Activated CD4-positive, alpha-beta T cell treated with anti-CD3 and anti-CD28 coated beads, Interleukin-2, Interleukin-4, amounts not matched to agents 100 ng/mL and 50 ng/mL, durations not matched to agents 16 hours and 8 hours (primary cell): ENCODE data around the gene LRRC4C.
"Not testable (repeated sequence)": the region's sequence is repeated elsewhere in the genome, so short reads cannot be mapped to it uniquely, and the experiment has no call there.

Experiments
- DNase-seq: peaks from one replicate; pipeline ENCODE4 v3.0.0-alpha.2; 2020; ENCODE audit warnings: low spot score

The LRRC4C gene

DNA sequence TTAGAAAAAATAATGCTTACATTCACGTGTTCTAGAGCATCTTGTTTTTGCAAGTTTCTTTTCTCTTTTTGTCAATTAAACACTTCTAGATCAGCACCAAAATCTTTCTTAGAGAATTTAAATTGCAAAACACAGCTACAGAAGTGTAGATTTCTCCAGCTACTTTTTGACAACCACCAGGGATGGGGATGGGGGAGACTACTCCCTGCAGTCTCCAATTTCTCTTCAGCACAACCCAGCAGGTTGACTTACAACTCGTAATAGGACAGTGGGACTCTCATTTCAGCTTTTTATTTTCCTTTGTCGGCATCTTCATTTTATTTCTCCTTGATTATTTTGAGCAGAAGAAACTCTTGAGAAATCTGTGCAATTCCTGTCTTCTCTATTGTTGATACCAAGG is 441.2 kb downstream of the LRRC4C start:
- no peak for DNase-seq

DNA sequence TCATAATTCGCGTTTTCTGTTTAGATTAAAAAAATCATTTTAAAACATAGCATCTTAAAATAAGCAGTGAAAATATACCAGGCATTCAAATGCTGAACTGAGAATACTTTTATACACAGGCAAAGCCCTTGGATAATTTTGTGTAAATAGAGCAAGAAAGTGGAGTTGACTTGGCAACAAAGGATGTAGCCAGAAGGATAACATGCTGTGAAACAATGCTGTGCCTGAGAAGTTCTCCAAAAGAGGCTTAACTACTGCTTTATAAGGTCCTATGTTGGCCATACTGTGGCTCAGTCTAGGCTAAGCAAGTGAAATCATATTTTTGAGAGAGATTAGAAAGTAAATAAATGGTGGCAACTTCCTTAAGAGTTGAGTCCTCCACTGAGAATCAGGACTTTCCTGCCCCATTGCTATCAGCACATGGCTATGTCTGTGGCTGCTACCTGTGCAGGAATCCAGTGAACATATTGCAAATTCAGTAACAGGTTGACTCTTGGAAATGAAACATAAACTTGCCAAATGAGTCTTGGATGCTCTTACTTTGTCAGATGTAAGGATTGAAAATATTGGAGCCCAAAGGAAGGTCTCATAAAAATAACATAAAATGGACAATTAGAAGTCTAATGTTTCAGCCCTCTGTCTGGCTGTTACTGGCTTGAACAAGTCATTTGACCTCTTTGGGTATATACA is 448.9 kb downstream of the LRRC4C start:
- no peak for DNase-seq

DNA sequence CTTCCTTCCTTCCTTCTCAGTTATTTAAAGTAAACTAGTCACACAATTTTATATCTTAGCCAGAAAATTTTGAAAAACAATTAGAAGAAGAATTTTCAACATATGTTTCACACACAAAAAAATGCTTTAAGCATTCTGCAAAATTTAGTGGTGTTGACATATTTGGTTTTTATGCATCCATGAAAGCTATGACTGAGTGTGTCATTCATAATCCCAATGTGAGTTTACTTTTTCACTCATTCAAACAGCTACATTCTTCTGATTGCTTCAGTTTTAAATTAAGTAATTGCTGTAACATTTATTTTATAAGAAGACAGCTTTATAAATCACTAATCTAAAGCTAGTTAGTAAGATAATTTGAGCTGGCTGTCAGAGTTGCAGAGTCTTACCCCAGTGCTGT is 453.5 kb downstream of the LRRC4C start:
- DNase-seq, result no peak

DNA sequence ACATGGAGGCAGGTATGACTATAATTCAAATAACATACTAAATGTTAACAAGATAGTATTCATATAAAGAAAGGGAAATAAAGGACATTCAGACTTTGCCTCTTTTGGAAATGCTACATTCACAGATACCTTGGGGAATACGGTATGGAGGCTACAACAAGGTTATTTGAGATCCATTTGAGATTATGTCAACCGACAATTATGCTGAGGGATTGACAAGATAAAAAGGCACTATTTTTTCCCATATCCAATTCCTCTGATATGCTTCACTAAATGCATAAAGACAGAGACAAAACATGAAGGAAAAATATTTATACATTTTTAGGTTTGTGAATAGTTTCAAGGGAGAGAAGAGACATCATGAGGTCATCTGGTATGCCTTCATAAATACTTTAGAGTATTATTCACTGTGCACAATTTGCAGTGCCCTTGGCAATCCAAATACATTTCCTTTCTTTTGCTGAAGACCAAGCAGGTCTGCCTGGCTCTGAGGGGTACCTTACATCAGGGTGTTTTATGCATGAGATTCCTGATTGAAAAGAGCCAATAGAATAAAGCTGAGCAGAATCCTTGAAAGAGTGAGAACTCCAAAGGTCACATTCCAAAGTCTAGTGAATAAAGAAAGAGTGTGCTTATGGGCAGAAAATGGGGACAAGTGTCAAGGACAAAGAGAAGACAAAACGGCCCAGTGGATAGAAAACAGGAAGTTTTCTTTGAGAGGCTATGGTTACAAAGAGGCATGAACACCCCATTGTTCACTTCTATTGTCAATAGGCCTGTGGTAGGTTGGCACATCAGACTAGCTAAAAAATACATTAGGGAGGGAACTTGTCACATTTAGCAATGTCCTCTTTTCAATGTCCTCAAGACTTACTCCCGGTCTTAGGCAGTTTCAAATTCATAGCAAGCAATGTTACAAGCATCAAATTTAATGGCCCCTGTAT is 455.8 kb downstream of the LRRC4C start:
- DNase-seq, result no peak

DNA sequence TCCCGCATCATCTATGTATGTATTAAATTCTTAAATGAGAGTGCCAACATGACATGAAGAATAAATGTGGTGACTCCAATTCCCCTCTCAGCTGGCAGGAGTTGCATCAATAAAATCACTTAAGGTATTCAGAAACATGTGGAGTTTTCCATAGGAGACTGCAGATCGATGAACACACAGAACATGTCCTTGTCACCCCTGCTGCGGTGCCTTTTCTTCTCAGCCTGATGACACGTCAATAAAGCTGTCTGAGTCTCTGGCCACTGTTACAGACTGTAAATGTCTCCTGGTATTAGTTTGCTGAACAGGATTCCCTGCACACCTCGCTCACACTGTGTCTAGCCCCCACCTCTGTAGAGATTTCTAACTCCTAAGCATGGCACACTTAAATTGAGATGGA is 460.5 kb downstream of the LRRC4C start:
- DNase-seq, result no peak

DNA sequence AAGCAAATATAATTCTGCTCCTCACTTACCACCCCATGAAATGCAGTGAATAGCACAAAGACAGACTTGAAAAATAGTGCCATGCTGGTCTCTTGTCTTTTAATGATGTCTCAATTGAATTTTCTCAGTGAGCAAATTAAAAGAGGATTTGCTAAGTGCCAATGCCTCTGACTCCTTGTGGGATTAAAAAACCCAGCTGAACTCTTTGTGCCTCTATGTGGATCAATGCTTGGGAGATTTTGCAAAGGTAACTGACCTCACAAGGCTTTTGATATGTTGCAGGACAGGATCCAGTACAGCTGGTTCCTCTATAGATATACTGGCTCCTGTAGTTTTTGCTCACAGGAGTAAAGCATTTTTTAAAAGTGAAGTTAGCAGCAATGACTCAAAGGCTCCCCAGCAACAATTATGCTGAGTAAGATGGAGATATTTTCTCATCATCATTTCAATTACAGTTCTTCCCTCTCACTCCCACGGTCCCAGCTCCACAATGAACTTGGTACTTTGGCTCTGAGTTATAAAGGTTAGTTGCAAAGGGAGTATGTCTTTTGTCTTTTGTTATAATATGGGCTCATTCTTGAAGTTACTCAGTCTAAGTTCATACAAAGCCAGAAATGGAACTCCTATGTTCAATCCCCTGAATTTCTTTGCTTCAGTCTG is 471.5 kb downstream of the LRRC4C start:
- no peak for DNase-seq

DNA sequence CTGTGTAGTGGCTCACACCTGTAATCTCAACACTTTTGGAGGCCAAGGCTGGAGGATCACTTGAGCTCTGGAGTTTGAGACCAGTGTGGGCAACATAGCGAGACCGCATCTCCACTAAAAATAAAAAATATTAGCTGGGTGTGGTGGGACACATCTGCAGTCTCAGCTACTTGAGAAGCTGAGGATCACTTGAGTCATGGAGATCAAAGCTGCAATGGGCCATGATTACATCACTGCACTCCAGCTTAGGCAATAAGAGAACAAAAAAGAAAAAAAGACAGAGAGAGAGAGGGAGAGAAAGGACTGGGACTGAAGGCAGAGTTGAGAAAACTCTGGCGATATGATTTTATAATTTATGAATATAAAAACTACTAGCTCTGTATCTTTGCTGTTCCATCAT is 473.1 kb downstream of the LRRC4C start:
- no peak for DNase-seq

DNA sequence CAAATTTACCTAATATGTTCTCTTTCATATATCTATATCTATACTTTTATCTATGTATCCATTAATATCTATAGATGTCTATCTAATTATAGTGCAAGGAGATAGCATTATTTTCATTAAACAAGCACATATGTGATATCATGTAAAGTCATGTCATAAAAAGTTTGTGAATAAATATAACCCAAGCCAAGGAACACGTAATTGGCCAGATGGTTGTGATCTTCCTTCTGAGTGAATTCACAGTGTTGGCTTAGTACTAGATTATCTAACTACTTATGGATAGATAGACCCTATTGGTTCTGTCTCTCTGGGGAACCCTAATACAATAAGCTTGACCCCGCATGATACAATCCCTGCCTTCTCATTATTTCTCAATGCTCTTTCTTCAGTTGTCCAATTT is 484.4 kb downstream of the LRRC4C start:
- no peak for DNase-seq

DNA sequence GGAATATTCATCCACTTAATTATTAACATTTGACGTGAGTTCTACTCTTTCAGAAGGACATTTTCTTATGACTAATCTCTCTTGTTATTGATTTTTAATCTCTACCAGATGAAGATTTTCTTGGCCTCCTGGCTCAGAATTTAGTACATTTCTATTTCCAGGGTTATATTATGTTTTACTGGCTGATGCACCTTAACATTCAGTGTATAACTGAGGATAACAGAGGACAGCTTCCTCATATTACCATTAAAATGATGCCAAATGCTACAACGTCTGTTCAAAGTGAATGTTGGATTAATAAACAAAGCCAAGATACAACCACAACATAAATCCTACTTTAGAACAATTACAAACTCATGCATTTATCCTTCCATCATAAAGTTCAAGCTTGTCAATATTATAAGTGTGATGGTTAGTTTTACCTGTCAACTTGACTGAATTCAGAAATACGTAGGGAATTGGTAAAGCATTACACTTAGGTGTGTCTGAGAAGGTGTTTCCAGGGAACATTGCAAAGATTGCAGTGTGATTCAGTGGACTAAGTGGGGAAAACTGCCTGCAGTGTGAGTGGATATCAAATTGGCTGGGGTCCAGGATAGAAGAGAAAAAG is 485.2 kb downstream of the LRRC4C start:
- no peak for DNase-seq

DNA sequence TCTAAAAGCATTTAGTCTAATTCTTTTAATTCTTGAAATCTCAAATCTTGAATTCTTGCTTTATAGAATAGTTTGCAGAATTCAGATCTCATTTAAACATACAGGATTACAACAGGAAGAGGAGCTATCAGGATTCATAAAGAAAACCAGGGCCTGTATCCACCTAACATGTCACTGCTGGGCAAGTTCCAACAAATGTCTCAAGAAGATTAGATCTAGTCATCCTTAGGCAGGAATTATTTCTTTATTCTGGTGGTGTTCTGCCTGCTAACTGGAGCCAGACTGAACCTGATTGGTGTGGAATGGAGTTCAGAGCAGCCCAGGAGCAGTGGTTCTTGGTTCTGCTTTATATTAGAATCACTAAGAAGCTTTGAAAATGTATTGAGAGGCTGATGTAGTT is 500.7 kb downstream of the LRRC4C start:
- DNase-seq, result no peak

DNA sequence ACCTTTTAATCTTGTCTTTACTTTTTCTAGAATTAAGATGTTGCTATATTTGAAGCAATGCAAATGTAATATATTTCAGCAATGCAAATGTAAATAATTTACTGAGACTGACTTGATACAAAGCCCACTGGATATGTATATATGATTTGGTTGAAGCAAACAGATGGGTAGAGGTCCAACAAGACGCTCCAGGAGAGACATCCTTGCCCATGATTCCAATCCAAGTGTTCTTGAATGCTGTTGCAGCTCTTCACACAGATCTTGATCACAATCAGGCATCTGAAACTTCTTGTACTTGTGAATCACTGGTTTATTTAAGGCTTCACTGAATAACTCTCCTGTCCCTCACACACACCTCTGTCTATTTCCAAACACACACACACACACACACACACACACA is 507.0 kb downstream of the LRRC4C start:
- DNase-seq, result no peak

DNA sequence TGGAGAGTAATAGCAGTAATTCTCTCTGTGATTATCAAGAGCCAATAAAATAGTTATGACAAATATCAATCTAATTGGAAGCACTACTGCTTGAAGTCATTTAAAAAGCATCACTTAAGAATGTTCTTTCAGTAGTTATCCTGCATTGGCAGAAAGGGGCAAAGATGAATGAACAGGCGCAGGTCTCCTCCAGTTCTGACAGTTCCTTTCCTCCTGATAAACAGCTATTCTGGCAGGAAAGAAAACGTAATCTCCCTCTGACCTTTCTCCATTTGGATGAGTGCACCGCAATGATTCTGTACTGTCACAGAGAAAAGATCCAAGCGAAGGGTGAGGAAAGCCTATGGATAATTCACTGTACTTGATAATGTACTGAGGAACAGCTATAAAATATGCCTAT is 521.5 kb downstream of the LRRC4C start:
- no peak for DNase-seq

DNA sequence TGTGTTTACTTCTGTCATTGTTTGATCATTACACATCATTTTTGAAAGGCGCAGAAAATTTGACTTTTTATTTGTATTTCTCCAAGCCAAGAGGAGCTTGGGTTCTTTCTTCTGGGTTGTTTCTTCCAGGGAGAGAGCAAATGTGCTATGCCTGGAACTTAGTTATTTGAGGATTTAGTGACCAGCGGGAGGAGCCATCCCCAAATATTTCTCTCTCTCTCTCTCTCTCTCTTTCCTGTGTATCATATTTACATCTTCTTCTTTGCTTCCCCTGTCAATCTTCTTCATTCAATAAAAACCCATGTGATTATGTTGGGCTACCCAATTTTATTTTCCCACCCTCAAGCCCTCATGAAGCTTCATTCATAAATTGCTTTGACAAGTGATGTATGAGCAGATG is 534.5 kb downstream of the LRRC4C start:
- no peak for DNase-seq

DNA sequence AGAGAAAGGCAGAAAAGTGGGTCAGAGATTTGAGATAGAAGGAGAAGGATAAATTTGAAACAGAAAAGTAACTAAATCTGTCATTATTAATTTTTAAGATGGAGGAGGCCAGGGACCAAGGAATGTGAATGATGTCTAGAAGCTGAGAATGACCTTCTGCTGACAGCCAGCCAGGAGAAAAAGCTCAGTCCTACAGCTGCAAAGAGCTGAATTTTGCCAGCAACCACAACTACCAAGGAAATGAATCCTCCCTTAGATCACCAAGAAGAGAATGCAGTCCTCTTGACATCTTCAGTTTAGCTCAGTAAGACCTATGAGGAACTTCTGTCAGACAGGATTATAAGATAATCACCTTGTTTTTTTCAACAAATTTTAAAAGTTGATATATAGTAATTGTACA is 538.2 kb downstream of the LRRC4C start:
- DNase-seq, result no peak

DNA sequence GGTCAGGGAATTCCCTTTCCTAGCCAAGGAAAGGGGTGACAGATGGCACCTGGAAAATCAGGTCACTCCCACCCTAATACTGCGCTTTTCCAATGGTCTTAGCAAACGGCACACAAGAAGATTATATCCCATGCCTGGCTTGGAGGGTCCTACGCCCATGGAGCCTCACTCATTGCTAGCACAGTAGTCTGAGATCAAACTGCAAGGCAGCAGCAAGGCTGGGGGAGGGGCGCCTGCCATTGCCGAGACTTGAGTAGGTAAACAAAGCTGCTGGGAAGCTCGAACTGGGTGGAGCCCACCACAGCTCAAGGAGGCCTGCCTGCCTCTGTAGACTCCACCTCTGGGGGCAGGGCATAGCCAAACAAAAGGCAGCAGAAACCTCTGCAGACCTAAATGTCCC is 548.7 kb downstream of the LRRC4C start:
- not testable (repeated sequence) for DNase-seq

DNA sequence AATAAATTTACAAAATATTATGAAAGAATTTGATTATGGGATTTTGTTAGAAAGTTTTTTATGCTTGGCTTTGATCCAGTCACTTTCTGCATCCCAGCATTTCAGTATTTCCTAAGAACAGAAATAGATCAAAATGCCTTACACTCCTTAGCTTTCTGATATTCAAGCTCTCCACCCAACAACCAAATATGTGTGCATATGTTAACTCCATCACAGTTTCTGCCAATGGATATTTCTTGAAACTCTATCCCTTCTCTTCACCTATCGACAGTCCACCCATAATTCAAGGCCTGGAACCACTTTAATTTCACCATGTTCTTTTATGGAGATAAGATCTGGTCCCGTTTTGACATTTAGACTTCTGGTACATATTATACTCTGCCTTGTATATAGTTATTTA is 565.0 kb downstream of the LRRC4C start:
- DNase-seq, result no peak

DNA sequence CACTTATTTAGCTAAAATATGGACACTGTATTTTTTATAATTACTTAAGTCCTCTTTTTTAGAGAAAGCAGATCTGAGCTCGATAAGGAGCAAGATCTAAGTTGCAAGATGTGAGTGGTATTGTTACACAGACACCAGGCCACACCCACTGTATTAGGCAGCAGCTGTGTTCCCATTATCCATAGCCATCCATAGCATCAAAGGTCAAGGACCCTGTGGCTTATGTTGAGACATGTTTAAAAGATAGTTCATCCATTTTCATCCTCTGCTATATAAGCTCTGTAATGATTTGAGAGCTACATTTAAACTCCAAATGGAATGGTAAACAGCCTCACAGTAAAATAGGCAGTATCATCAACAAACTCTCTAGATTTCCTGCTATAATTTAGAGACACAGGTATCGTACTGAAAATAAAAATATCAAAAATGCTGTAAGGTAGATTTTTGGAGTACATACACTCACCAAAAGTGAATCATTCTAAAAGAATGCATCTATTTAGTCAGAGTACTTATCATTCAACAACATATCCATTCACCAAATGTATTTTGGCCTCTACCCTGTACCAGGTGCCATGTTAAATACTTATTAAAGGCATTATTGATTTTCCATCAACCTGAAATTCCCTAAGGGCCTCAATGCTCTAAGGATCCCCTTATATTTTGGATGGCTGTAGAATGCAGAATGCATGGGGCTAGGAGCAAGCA is 574.0 kb downstream of the LRRC4C start:
- DNase-seq, result no peak

DNA sequence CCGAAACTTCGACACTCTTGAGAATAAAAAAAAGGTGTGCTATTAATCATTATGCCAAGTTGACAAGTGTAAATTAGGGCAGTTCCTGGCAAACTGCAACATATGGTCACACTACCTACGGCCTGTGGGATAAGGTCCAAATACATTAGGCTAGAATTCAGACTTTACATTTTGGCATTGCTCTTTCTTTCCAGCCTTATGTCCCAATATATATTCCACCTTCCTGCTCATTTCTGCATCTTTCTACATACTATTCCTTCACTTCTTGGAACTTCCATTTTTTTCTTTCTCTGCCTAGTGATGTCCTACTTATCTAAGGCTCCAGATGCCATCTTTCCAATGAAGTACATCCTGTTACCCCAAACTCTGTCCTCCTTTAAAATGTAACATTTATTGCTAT is 577.2 kb downstream of the LRRC4C start:
- no peak for DNase-seq

DNA sequence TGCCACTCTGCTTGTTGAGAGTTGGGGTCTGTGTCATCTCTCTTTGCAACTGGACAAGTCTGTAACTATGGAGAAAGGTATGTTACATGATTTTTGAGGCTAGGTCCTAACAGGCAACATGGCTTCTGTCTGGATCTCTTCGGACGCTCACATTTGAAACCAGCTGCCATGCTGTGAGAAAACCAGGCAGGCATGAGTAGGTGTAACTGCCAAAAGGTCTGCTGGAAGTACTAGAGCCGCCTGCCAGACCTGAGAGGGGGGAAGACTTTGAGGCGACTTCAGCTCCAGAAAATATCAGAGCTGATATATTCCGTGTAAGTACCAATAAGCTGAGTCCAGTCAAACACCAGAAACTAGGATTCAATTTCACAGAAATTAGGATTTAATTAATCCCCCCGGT is 579.5 kb downstream of the LRRC4C start:
- DNase-seq, result no peak

DNA sequence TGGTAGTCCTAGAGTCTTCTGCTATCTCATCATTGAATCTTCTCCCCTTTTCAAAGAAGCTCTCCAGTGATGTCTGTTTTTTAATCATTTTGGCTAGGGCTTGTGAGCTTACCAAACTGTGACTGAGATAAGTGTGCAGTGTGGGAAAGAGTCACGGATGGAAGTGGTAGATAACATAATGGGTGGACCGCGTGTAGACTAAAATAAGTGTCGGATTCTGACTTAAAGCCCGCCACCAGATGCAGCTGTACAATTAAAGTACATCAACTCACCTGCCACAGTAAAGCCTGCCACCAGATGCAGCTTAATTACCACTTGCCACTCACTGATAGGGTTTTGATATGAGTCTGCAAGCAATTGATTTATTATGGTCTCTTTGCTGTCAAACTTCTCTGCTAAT is 581.5 kb downstream of the LRRC4C start:
- no peak for DNase-seq

DNA sequence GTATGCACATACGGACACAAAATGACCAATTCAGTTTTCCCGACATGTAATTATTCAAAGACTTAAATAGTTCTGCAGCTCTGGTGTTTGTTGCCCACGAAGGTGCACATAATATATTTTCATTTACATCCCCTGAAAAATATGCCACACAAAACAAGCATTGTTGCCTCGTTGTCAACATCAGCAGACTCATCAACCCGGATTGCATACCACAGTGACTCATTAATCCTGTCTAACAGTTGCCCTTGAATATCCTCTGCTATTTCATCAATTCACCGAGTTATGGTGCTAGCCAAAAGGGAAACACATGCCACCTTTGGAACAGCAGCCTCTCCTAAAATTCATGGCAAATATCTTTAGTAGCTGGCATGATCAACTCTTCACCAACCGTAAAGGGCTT is 582.2 kb downstream of the LRRC4C start:
- DNase-seq, result no peak
